SK-N-SH treated with all-trans-retinoic acid at 6 μM for 48 hours (cell line): ENCODE data around the gene CYP2A13.

ENCODE experiments used
- ATAC-seq: fragments of 200-7000 bp; cut with Tn5 transposase; 3 replicates; pipeline ENCODE4 v1.9.1; 2020; ENCODE audit warnings: mild to moderate bottlenecking, moderate library complexity
- ARNTL ChIP-seq: fragments of 450-650 bp; formaldehyde crosslinking; IDR thresholded peaks from 2 replicates; pipeline ENCODE4 v1.5.0; 2020; ENCODE audit warnings: low read depth, mild to moderate bottlenecking, moderate library complexity, borderline replicate concordance
- BACH2 ChIP-seq: fragments of 250-450 bp; sonication (Bioruptor Pico); IDR thresholded peaks from 2 replicates; pipeline ENCODE4 v1.9.0; 2021; ENCODE audit warnings: mild to moderate bottlenecking, borderline replicate concordance
- CREB5 ChIP-seq: fragments of 250-450 bp; sonication (Bioruptor Pico); IDR thresholded peaks from 2 replicates; pipeline ENCODE4 v1.5.1; 2020; ENCODE audit warnings: low read depth, mild to moderate bottlenecking, moderate library complexity
- ESRRG ChIP-seq: fragments of 250-450 bp; sonication (Bioruptor Pico); IDR thresholded peaks from 2 replicates; pipeline ENCODE4 v1.6.1; 2021; ENCODE audit warnings: mild to moderate bottlenecking
- ISL1 ChIP-seq: fragments of 250-450 bp; sonication (Bioruptor Pico); IDR thresholded peaks from 2 replicates; pipeline ENCODE4 v2.1.2; 2022; ENCODE audit warnings: mild to moderate bottlenecking, moderate library complexity
- OSR1 ChIP-seq: fragments of 250-450 bp; sonication (Bioruptor Pico); IDR thresholded peaks from 2 replicates; pipeline ENCODE4 v1.8.0; 2022; ENCODE audit warnings: moderate library complexity, mild to moderate bottlenecking, inconsistent platforms
- PATZ1 ChIP-seq: fragments of 250-450 bp; sonication (Bioruptor Pico); IDR thresholded peaks from 2 replicates; pipeline ENCODE4 v1.8.0; 2020; ENCODE audit warnings: mild to moderate bottlenecking, moderate library complexity, borderline replicate concordance
- POU6F1 ChIP-seq: fragments of 250-450 bp; sonication (Bioruptor Pico); IDR thresholded peaks from 2 replicates; pipeline ENCODE4 v1.8.0; 2021; ENCODE audit warnings: low read depth, mild to moderate bottlenecking, moderate library complexity, borderline replicate concordance
- PPARA ChIP-seq: fragments of 250-450 bp; sonication (Bioruptor Pico); IDR thresholded peaks from 2 replicates; pipeline ENCODE4 v1.5.0; 2020; ENCODE audit warnings: mild to moderate bottlenecking, borderline replicate concordance
- RARB ChIP-seq: fragments of 250-450 bp; sonication (Bioruptor Pico); IDR thresholded peaks from 2 replicates; pipeline ENCODE4 v1.8.0; 2021; ENCODE audit warnings: mild to moderate bottlenecking, moderate library complexity
- SNAI2 ChIP-seq: fragments of 250-450 bp; sonication (Bioruptor Pico); IDR thresholded peaks from 2 replicates; pipeline ENCODE4 v1.5.0; 2020; ENCODE audit warnings: mild to moderate bottlenecking, moderate library complexity
- TCF4 ChIP-seq: fragments of 250-450 bp; sonication (Bioruptor Pico); IDR thresholded peaks from 2 replicates; pipeline ENCODE4 v1.8.0; 2021; ENCODE audit warnings: mild to moderate bottlenecking, moderate library complexity, borderline replicate concordance
- TOX ChIP-seq: fragments of 250-450 bp; sonication (Bioruptor Pico); IDR thresholded peaks from 2 replicates; pipeline ENCODE4 v1.8.0; 2021; ENCODE audit warnings: mild to moderate bottlenecking, moderate library complexity, borderline replicate concordance
- ZC3H10 ChIP-seq: fragments of 250-450 bp; sonication (Bioruptor Pico); IDR thresholded peaks from 2 replicates; pipeline ENCODE4 v1.5.1; 2021; ENCODE audit warnings: mild to moderate bottlenecking, moderate library complexity
- ZFP3 ChIP-seq: fragments of 250-450 bp; sonication (Bioruptor Pico); IDR thresholded peaks from 2 replicates; pipeline ENCODE4 v1.5.0; 2020; ENCODE audit warnings: mild to moderate bottlenecking, moderate library complexity
- ZFP30 ChIP-seq: fragments of 450-650 bp; formaldehyde crosslinking; IDR thresholded peaks from 2 replicates; pipeline ENCODE4 v1.5.0; 2022; ENCODE audit warnings: mild to moderate bottlenecking, moderate library complexity
- ZNF565 ChIP-seq: fragments of 450-650 bp; formaldehyde crosslinking; conservative IDR thresholded peaks from 2 replicates; pipeline ENCODE4 v1.5.0; 2020; ENCODE audit warnings: low read depth, mild to moderate bottlenecking, moderate library complexity
- ZNF70 ChIP-seq: fragments of 450-650 bp; formaldehyde crosslinking; IDR thresholded peaks from 2 replicates; pipeline ENCODE4 v1.5.0; 2020; ENCODE audit warnings: mild to moderate bottlenecking, moderate library complexity
- TF ChIP-seq, protein P1 (sequence below): fragments of 250-450 bp; sonication (Bioruptor Pico); IDR thresholded peaks from 2 replicates; pipeline ENCODE4 v1.5.0; 2020; ENCODE audit warnings: mild to moderate bottlenecking, moderate library complexity
- TF ChIP-seq, protein P2 (sequence below): fragments of 250-450 bp; sonication (Bioruptor Pico); IDR thresholded peaks from 2 replicates; pipeline ENCODE4 v1.5.1; 2021; ENCODE audit warnings: mild to moderate bottlenecking, moderate library complexity

Gene CYP2A13

DNA sequence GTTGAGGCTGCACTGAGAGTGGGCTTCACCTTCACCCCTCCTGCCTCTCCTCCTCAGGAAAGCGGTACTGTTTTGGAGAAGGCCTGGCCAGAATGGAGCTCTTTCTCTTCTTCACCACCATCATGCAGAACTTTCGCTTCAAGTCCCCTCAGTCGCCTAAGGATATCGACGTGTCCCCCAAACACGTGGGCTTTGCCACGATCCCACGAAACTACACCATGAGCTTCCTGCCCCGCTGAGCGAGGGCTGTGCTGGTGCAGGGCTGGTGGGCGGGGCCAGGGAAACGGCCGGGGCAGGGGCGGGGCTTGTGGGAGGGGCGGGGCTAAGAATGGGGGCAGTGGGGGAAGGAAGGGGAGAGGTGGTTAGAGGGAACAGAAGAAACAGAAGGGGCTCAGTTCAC, 7.5 kb downstream of the CYP2A13 start:
- no peak for ATAC-seq
- TF ChIP-seq OSR1 (CRISPR knock-in tag), result no peak

DNA sequence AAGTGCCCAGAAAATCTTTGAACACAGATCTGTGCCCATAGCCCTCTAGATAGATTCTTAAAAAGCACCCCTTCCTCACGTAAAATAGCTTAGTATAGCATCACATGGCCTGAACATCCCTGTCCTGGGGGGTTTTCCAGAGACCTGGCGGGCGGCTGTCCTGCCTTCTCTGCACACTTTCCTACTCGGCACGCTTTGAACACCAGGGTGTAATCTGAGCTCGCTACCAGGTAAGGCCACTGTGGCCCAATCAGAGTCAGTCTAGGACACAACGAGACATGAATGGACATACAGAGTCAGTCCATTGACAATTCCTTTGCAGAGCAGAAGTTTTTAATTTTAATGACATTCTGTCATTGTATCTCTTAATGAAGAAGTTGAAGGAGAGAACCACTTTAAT, 8.1 kb downstream of the CYP2A13 start:
- no peak for TF ChIP-seq RARB (CRISPR knock-in tag)
- TF ChIP-seq, protein P1, sequence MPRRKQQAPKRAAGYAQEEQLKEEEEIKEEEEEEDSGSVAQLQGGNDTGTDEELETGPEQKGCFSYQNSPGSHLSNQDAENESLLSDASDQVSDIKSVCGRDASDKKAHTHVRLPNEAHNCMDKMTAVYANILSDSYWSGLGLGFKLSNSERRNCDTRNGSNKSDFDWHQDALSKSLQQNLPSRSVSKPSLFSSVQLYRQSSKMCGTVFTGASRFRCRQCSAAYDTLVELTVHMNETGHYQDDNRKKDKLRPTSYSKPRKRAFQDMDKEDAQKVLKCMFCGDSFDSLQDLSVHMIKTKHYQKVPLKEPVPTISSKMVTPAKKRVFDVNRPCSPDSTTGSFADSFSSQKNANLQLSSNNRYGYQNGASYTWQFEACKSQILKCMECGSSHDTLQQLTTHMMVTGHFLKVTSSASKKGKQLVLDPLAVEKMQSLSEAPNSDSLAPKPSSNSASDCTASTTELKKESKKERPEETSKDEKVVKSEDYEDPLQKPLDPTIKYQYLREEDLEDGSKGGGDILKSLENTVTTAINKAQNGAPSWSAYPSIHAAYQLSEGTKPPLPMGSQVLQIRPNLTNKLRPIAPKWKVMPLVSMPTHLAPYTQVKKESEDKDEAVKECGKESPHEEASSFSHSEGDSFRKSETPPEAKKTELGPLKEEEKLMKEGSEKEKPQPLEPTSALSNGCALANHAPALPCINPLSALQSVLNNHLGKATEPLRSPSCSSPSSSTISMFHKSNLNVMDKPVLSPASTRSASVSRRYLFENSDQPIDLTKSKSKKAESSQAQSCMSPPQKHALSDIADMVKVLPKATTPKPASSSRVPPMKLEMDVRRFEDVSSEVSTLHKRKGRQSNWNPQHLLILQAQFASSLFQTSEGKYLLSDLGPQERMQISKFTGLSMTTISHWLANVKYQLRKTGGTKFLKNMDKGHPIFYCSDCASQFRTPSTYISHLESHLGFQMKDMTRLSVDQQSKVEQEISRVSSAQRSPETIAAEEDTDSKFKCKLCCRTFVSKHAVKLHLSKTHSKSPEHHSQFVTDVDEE (CRISPR knock-in tag), result no peak
- no peak for TF ChIP-seq SNAI2
- no peak for TF ChIP-seq TOX
- TF ChIP-seq CREB5 (CRISPR knock-in tag), result no peak
- no peak for TF ChIP-seq PPARA (CRISPR knock-in tag)
- TF ChIP-seq BACH2 (CRISPR knock-in tag), result no peak
- no peak for TF ChIP-seq ZFP3
- no peak for TF ChIP-seq ARNTL
- TF ChIP-seq ESRRG, result no peak
- TF ChIP-seq, protein P2, sequence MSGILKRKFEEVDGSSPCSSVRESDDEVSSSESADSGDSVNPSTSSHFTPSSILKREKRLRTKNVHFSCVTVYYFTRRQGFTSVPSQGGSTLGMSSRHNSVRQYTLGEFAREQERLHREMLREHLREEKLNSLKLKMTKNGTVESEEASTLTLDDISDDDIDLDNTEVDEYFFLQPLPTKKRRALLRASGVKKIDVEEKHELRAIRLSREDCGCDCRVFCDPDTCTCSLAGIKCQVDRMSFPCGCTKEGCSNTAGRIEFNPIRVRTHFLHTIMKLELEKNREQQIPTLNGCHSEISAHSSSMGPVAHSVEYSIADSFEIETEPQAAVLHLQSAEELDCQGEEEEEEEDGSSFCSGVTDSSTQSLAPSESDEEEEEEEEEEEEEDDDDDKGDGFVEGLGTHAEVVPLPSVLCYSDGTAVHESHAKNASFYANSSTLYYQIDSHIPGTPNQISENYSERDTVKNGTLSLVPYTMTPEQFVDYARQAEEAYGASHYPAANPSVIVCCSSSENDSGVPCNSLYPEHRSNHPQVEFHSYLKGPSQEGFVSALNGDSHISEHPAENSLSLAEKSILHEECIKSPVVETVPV (CRISPR knock-in tag), result no peak
- TF ChIP-seq, all 23 proteins: peak for 0
- no peak for ATAC-seq

- ATAC-seq, result no peak
- TF ChIP-seq ISL1 (CRISPR knock-in tag), result no peak
- TF ChIP-seq, protein P2 (CRISPR knock-in tag), result no peak
- TF ChIP-seq ZNF70 (CRISPR knock-in tag), result no peak
- no peak for TF ChIP-seq TCF4
- no peak for TF ChIP-seq ZC3H10
- no peak for TF ChIP-seq ZFP30 (CRISPR knock-in tag)
- no peak for TF ChIP-seq ZNF565 (CRISPR knock-in tag)
- TF ChIP-seq ARNTL, result no peak
- no peak for TF ChIP-seq ZFP3
- no peak for TF ChIP-seq POU6F1 (CRISPR knock-in tag)
- TF ChIP-seq CREB5 (CRISPR knock-in tag), result no peak
- no peak for TF ChIP-seq PATZ1 (CRISPR knock-in tag)
Observed at GRCh38 chr19:41097302-41097701, 9.1 kb downstream of the CYP2A13 start.
